Measurements from ENCODE around the gene TACR2. TPM values are rescaled to one million over a fixed set of nuclear protein-coding genes. Genes with fewer than 3 reads are reported as not detected.

Gene TACR2
- total RNA-seq, 1 experiment from 2014 or later, result 0.21 TPM

DNA sequence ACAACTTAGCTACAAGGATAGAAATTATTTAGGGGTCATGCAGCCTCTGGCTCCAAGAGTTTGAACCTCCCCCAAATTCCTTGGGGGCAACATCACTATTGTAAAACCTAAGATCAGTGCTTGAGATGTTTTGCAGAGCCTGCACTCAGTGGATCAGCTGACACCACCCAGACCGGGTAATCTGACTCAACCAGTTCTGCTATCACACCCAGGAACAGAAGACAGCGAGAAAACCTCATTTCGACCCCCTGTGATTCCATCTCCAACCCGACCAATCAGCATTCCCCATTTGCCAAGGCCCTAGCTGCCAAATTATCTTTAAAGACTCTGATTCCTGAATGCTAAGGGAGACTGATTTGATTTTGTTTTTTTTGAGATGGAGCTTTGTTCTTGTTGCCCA lies 5.2 kb downstream of the TACR2 start:
- no peak for TF ChIP-seq TCF7L2 (IDR thresholded peaks at IDR 0.05; ENCODE audit: low read depth, low read length)
- TF ChIP-seq SIN3A (IDR thresholded peaks at IDR 0.05; ENCODE audit: borderline replicate concordance, insufficient read depth, low read depth, low read length), result no peak
- TF ChIP-seq, protein P1, sequence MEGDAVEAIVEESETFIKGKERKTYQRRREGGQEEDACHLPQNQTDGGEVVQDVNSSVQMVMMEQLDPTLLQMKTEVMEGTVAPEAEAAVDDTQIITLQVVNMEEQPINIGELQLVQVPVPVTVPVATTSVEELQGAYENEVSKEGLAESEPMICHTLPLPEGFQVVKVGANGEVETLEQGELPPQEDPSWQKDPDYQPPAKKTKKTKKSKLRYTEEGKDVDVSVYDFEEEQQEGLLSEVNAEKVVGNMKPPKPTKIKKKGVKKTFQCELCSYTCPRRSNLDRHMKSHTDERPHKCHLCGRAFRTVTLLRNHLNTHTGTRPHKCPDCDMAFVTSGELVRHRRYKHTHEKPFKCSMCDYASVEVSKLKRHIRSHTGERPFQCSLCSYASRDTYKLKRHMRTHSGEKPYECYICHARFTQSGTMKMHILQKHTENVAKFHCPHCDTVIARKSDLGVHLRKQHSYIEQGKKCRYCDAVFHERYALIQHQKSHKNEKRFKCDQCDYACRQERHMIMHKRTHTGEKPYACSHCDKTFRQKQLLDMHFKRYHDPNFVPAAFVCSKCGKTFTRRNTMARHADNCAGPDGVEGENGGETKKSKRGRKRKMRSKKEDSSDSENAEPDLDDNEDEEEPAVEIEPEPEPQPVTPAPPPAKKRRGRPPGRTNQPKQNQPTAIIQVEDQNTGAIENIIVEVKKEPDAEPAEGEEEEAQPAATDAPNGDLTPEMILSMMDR (IDR thresholded peaks at IDR 0.05), result no peak
- no peak for TF ChIP-seq POLR2AphosphoS5 (IDR thresholded peaks at IDR 0.05; ENCODE audit: low read depth, low read length)
- TF ChIP-seq, protein P2, sequence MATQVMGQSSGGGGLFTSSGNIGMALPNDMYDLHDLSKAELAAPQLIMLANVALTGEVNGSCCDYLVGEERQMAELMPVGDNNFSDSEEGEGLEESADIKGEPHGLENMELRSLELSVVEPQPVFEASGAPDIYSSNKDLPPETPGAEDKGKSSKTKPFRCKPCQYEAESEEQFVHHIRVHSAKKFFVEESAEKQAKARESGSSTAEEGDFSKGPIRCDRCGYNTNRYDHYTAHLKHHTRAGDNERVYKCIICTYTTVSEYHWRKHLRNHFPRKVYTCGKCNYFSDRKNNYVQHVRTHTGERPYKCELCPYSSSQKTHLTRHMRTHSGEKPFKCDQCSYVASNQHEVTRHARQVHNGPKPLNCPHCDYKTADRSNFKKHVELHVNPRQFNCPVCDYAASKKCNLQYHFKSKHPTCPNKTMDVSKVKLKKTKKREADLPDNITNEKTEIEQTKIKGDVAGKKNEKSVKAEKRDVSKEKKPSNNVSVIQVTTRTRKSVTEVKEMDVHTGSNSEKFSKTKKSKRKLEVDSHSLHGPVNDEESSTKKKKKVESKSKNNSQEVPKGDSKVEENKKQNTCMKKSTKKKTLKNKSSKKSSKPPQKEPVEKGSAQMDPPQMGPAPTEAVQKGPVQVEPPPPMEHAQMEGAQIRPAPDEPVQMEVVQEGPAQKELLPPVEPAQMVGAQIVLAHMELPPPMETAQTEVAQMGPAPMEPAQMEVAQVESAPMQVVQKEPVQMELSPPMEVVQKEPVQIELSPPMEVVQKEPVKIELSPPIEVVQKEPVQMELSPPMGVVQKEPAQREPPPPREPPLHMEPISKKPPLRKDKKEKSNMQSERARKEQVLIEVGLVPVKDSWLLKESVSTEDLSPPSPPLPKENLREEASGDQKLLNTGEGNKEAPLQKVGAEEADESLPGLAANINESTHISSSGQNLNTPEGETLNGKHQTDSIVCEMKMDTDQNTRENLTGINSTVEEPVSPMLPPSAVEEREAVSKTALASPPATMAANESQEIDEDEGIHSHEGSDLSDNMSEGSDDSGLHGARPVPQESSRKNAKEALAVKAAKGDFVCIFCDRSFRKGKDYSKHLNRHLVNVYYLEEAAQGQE (IDR thresholded peaks at IDR 0.05; ENCODE audit: insufficient read depth in 1 of 2, low read depth in 2 of 2, low read length in 1 of 2), result no peak
- H3K4me1 ChIP-seq (ENCODE audit: control insufficient read depth, insufficient read depth, low read length), result peaks cover 16% of the 10 kb centered on the region; the same call in 1 of the 2 replicates
- no peak for DNase-seq (ENCODE audit: low read depth, low spot score)
- H3K9me3 ChIP-seq (ENCODE audit: control insufficient read depth, insufficient read depth, low read depth, low read length), result no peaks in the 10 kb centered on the region
- intact Hi-C loops (cut with micrococcal nuclease; ENCODE audit: unreplicated experiment) (no loop called here), in situ Hi-C loops (cut with HindIII; ENCODE audit: low pct_unique_long_range_greater_than_20kb, low sequenced_read_pairs) (no loop called here)
- H3K27ac ChIP-seq (ENCODE audit: low read length), result no peak overlapping the region
- CTCF ChIA-PET, result no interaction called here
- H3K4me3 ChIP-seq (ENCODE audit: low read depth in 2 of 2, low read length in 2 of 2), result no peak overlapping the region
- POLR2A ChIA-PET, result no interaction called here
- no peak for ATAC-seq
- no peaks in the 10 kb centered on the region for H3K36me3 ChIP-seq (ENCODE audit: control insufficient read depth, insufficient read depth, low read length)
- BruUV-seq (replicated peaks), result no TSS peak
- no peaks in the 10 kb centered on the region for H3K27me3 ChIP-seq (ENCODE audit: control insufficient read depth, insufficient read depth, low read length)

DNA sequence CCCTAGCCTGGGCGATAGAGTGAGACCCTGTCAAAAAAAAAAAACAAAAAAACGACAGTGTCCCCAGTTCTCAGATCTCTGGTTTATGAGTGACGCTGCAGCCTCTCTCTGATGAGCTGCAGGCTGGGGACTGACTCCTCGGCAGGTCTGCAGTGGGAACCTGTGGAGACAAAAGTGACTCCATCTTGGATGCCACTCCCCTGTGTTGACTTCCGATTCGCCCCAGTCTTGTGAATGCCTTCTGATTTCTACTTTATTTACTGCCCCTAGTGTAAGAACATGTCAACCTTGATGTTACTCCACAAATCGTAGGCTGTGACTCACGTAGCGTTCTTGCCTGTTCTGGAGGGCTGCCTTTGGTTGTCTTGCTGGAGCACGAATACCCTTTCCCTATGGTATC lies 6.2 kb downstream of the TACR2 start:
- TF ChIP-seq, protein P1 (IDR thresholded peaks at IDR 0.05), result no peak
- TF ChIP-seq, protein P2 (IDR thresholded peaks at IDR 0.05; ENCODE audit: insufficient read depth in 1 of 2, low read depth in 2 of 2, low read length in 1 of 2), result no peak
- intact Hi-C loops (cut with micrococcal nuclease; ENCODE audit: unreplicated experiment), result no loop called here

More for the DNA sequence above, 6.2 kb downstream of the TACR2 start:
- H3K4me1 ChIP-seq (ENCODE audit: control insufficient read depth, insufficient read depth, low read length), result peaks cover 17% of the 10 kb centered on the region; the same call in 1 of the 2 replicates
- ChIA-PET CTCF (no interaction called here), POLR2A (no interaction called here)
- in situ Hi-C loops (cut with HindIII; ENCODE audit: low pct_unique_long_range_greater_than_20kb, low sequenced_read_pairs), result no loop called here
- BruUV-seq (replicated peaks), result no TSS peak
- no peak overlapping the region for H3K27ac ChIP-seq (ENCODE audit: low read length)
- H3K9me3 ChIP-seq (ENCODE audit: control insufficient read depth, insufficient read depth, low read depth, low read length), result no peaks in the 10 kb centered on the region
- no peaks in the 10 kb centered on the region for H3K36me3 ChIP-seq (ENCODE audit: control insufficient read depth, insufficient read depth, low read length)
- DNase-seq (ENCODE audit: low read depth, low spot score) (no peak), ATAC-seq (no peak)
- H3K27me3 ChIP-seq (ENCODE audit: control insufficient read depth, insufficient read depth, low read length), result no peaks in the 10 kb centered on the region
- H3K4me3 ChIP-seq (ENCODE audit: low read depth in 2 of 2, low read length in 2 of 2), result no peak overlapping the region

All from Panc1 (cell line).